ENCODE data around the gene GFRA1.
"Not testable (repeated sequence)": the region's sequence is repeated elsewhere in the genome, so short reads cannot be mapped to it uniquely, and the experiment has no call there.

The GFRA1 gene

DNA sequence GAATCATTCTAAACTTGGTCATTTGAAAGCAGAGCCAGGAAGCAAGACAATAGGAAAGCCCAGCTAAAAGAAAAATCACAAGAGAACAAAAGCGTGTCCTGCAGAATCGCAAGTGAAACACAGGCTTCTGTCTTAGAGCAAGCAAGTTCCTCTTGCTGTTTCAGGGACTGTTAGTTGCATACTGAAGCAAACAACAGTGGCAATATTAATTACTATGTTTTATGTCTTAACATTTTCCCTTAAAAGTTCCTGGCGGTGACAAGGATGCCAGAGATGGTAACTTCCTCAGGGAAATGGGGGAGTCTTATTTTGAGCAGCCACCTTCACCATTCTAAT, 217.1 kb downstream of the GFRA1 start:
- no peak for FAIRE-seq

DNA sequence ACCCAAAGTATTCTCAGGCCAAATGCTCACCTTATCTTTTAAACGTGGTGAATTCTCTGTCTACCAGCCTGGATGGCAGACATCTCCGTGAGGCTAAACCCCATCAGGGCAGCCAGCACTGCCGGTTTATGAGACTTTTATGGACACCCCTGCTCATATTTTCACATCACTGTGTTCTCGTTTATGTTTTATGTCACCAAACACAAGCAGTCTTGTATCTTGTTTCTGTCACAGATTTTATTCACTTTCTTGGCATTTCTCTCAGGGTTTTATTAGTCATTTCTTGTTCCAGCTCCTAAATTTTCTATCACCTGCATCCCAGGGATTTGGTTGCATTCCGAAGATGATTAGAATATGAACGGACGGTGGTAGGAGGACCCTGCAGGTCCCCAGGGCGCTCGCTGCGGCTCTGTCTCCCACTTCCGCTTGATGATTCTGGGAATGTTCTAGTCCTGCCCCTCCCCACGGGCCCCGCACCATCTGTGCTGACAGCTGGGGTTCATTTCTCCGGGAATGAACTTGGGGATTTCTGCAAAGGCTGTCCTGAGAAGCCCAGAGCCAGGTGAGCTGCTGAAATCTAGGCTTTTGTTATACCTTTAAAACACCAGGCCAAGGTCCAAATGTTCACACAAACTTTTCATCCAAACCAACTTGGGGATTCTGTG, 217.6 kb downstream of the GFRA1 start:
- FAIRE-seq = no peak

DNA sequence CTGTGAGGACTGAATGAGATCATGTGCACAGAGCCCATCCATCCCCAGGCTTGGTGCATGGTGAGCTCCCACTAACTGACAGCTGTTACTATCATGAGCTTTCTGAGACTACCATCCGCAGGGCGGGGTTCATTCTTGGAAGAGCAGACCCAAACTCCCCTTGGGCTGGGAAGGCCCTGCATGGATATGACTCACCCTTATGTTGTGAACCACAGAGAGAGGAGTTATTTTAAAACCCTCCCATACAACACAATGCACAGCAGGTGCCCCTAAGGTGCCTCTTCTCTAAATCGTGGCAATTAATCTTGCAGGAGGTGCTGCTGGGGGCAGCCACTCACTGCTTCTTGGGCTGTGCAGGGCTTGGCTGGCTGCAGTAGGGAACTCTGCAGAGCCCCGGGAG, 219.1 kb downstream of the GFRA1 start:
- no peak for FAIRE-seq

DNA sequence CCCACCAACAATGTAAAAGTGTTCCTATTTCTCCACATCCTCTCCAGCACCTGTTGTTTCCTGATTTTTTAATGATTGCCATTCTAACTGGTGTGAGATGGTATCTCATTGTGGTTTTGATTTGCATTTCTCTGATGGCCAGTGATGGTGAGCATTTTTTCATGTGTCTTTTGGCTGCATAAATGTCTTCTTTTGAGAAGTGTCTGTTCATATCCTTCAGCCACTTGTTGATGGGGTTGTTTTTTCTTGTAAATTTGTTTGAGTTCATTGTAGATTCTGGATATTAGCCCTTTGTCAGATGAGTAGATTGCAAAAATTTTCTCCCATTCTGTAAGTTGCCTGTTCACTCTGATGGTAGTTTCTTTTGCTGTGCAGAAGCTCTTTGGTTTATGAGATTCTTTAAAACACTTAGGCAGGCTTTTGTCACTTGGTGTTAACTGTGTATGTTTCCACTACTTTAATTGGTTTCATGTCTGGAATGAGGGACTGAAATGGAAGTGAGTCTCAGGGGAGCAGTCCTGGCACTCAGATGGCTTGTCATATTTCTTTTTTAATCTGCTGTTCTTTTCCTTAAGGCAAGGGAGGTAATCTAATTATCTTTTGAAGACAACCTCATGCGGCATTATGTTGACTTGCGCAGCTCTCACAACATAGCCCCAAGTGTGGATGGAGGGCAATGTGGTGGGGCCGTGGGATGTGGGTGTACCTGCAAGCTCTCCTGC, 219.8 kb downstream of the GFRA1 start:
- FAIRE-seq = not testable (repeated sequence)

DNA sequence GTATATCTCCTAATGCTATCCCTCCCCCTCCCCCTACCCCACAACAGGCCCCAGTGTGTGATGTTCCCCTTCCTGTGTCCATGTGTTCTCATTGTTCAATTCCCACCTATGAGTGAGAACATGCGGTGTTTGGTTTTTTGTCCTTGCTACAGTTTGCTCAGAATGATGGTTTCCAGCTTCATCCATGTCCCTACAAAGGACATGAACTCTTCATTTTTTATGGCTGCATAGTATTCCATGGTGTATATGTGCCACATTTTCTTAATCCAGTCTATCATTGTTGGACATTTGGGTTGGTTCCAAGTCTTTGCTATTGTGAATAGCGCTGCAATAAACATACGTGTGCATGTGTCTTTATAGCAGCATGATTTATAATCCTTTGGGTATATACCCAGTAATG, 220.5 kb downstream of the GFRA1 start:
- FAIRE-seq = not testable (repeated sequence)

DNA sequence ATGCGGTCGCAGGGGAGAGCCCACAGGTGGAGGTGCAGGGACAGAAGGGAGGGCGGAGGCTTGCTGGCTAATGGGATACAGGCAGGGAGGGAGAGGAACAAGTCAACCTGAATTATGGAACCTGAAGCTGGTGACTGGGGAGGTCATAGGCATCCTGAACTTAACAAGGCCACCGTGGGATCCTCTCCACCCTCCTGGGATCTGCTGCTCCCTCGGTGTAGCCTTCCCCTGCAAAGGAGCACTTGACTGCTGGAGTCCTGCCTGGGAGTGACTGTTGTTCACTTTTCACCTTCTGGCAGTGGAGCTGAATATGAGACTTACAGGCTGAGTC, 223.1 kb downstream of the GFRA1 start:
- FAIRE-seq = no peak

DNA sequence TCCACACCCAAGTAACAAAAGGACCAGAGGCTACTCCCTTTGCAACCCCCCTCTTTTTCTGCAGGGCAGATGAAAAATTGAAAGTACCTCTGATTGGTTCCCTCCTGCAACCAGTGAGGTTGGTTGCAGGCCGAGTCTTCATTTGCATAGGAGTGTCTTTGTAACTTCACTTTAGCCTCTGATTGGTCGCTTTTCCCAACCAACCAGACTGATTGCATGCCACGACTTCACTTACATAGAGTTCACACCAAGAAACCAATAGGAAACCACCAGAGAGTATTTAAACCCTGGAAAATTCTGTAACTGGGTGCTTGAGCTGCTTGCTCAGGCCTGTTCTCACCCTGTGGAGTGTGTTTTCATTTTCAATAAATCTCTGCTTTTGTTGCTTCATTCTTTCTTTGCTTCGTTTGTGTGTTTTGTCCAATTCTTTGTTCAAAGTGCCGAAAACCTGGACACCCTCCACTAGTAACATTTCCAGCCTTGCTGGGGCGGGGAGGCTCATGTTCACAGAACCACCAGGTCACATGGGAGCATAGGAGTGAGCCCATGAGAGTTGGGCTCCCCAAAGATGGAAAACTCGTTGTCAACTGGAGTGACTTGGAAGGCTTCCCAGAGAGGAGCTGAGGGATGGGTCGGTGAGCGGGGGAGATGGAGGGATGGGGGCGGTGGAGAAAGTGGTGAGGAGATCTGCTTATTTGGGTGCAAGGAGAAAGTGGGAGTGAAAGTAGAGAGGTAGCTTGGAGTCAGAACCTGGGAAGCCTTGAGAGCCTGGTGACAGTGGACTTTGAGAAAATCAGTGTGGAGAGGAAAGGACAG, 223.6 kb downstream of the GFRA1 start:
- FAIRE-seq = no peak

DNA sequence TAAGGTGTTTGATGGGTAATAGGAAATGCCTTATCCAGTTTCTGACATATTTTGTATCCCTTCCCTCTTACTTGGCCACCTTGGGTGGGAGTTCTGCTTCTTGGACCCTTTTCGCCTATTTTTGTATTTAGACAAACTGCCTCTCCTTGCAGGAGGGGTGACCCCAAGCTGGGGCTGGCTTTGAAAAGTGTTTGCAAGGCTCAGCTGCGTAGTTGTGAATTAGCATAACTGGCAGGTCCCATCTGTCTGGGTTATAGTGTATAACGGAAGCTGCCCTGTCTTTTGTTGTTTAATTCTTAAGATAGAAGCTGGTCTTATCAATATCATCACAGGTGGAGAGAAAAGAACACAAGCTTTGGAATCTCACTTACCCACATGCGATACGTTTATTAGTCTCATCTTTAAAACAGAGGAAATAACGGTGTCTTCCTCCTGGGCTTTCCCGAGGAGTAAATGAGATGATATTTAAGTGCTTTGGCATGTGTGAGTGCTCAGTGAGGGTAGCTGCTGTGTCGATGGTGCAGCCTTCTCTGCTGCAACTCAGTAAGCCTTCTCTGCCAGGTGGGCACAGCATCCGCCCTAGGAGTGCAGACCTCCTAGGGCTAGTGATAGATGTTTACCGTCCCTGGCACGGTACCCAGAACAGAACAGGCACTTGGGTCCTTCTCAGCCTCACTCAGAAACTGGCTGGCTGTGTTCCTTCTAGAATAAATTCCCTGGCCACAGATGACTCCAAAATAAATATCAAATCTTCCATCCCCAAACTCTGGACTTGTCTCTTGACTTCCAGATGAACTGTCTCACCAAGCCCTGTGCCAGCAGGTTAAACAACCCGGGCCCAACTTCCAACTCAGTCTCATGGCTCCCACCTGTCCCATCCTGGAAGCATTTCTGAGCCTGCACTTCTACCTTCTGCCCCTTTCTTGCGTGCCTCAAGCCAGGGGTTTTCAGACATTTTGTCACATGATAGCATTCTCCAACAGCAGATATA, 227.3 kb downstream of the GFRA1 start:
- FAIRE-seq = no peak

DNA sequence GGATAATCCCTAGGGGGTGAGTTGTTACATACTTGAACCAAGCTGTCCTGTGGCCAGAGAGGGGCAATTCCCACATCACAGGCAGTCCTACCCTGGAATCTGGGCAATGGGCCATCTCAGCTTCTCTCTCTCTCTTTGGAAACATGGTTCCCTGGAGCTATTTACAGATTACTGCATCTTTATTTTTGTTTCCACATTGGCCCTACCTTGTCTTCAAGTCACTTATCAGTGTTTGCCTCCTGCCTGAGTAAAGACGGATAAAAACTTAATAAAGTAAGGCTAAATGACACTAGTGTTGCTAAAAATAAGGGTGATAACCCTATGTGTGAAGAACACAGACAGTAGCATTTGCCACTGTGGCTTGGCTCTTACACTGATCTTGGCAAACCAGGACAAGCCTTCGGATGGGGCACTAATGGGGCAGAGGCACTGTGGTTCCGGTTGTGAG, 228.2 kb downstream of the GFRA1 start:
- no peak for FAIRE-seq

DNA sequence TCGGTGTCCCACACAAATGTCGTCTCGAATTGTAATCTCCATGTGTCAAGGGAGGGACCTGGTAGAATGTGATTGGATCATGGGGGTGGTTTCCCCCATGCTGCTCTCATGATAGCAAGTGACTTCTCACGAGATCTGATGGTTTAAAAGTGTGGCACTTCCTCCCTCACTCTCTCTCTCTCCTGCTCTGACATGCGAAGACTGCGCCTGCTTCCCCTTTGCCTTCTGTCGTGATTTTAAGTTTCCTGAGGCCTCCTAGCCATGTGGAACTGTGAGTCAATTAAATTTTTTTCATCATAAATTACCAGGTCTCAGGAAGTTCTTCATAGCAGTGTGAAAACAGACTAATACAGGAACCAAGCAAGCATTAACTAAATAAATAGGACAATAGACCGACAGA, 229.1 kb downstream of the GFRA1 start:
- no peak for FAIRE-seq

DNA sequence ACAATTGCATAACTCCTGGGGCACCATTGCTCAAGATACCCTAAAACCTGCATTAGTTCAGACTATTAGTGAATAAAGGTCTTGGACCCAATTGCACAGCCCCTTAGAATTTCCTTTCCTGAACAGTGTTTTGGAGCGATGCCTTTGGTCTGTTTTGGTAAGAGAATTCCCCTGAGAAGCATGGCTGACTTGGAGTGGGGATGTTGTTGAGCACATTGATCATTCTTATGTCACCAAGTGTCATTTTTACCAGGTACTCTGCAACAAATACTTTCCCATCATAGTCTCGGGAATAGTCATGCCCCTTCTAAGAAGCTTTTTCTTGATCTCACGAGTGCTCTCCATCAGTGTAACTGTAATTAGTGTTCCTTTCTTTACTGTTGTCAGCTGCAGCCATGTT, 229.7 kb downstream of the GFRA1 start:
- FAIRE-seq = no peak

DNA sequence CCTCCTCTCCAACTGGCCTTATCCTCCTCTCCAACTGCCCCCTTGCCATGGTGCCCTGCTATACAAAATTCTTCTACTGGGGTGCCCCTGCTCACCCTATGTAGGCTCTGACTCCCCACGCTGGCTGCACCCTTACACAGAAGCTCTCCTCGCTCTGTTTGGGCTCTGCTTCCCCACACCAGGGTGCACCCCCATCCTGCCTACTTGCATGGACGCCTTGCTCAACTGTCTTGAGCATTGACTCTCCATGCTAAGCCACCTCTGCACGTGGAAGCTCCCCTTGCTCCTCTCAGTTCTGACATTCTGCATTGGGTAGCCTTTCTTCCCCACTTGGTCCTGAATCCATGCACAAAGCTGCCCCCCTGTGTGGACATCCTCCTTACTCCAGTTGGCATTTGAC, 231.1 kb downstream of the GFRA1 start:
- no peak for FAIRE-seq

DNA sequence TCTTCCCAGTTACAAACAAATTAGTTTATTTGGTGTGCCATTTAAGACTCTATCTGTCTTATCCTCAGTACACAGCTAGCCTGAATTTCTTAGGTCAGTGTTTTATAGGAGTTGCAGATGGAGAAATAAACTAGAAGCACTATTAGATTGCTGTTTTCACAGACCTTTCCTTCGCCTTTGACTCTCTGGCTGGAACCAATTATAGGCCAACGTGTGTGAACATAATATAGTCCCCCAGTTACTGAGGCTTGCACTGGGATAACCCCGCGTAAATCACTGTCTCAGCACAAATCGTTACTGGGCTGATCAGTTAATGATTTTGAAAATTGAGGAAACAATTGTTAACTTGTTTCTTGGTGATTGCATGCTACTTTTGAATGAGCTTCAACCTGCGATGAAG, 233.4 kb downstream of the GFRA1 start:
- no peak for FAIRE-seq

DNA sequence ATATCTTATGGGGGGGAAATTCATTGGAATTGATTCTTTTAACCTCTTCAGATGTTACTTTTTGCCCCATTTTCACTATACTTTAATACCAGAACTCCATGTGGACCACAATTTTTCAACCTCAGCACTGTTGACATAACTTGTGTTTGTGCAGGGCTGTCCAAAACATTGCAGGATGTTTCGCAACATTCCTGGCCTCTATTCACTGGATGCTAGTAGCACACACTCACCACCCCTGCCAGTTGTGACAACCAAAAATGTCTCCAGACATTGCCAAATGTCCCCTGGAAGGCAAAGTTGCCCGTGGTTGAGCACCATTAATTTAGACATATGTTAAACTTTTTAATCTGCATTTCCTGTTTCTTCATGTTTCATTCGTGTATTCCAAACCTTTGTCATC, 234.7 kb downstream of the GFRA1 start:
- FAIRE-seq = no peak

DNA sequence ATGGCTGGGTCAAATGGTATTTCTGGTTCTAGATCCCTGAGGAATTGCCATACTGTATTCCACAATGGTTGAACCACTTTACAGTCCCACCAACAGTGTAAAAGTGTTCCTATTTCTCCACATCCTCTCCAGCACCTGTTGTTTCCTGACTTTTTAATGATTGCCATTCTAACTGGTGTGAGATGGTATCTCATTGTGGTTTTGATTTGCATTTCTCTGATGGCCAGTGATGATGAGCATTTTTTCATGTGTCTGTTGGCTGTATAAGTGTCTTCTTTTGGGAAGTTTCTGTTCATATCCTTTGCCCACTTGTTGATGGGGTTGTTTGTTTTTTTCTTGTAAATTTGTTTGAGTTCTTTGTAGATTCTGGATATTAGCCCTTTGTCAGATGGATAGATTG, 237.6 kb downstream of the GFRA1 start:
- not testable (repeated sequence) for FAIRE-seq

DNA sequence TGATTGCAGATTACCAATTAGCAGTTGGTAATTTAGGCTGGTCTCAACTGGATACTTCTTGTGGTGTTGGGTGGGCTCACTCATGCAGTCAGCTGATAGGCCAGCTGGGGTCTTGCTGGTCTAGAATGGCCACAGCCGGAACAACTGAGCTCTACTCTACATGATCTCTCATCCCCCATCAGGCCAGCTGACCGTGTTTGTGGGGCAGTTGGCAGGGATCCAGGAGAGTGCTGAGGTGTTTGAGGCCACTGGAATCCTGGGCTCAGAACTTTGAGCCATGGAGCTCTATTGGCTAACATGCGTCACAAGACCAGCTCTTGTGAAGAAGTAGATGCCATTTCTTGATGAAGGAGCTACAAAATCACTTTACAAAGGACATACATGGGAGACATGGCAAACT, 242.4 kb downstream of the GFRA1 start:
- no peak for FAIRE-seq

DNA sequence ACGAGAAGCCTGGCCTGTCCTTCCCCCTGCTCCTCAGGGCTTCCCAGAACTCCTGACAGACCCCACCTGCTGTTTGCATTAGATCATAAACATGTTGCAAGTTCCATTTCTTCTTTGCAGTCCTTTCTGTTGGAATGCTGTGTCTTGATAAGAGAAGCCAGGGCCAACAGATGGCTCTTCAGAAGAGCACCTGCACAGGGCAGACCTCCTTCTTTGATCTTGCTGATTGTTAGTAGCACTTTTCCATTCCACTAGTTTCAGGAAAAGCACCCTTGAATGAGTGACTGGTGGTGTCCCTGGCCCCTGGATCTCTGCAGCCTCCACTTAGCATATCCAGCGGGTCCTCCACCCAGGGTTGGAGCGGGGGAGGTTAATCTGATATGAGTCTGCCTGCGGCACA, 243.2 kb downstream of the GFRA1 start:
- FAIRE-seq = no peak

DNA sequence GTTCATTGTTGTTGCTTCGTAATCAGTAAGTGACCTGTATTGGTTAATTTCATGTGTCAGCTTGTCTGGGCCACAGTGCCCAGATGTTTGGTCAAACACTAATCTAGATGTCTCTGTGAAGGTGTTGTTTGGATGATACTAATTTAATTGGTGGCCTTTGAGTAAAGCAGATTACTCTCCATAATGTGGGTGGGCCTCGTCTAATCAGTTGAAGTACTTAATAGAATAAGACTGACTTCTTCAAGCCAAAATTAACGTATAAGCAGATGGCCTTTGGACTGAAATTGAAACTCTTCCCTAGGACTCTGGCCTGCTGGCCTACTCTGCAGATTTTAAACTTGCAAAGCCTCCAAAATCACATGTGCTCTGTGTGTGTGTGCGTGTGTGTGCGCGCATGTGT, 245.7 kb downstream of the GFRA1 start:
- no peak for FAIRE-seq

DNA sequence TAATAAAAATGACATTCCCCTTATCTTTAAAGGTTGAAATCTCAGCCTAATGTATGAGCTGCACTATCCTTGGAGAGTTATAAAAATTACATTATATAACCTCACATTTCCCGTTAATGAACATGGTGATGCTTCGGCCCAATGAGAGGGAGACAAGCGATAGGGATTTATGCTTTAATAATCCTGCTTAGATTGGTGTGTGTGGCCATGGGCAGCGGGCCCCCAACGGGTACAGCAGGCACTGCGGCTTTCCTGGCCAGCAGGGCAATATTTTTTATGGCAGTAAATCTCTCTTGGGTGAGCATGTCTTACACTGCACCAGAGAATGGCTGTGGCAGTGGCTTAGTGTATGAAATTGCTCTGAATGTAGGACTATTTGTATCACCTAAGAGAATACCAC, 246.3 kb downstream of the GFRA1 start:
- no peak for FAIRE-seq

DNA sequence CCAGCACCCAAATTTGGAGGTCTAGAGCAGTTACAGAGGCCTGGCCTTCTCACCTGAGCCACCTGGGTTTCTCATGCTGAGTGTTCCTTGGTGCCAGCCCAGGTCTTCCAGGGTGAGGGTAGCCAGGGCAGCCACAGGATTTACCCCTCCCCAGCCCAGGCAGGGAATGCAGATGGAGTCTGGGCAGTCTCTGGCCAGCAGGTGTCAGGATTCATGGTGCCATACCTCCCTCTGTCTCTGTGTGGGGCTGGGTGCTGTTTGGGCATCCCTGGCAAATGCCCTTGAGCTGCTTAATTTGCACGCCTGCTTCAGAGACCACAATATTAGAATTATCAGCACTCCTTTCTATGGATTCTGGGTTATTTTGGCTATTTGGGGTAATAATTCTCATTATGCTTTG, 246.7 kb downstream of the GFRA1 start:
- FAIRE-seq = no peak

DNA sequence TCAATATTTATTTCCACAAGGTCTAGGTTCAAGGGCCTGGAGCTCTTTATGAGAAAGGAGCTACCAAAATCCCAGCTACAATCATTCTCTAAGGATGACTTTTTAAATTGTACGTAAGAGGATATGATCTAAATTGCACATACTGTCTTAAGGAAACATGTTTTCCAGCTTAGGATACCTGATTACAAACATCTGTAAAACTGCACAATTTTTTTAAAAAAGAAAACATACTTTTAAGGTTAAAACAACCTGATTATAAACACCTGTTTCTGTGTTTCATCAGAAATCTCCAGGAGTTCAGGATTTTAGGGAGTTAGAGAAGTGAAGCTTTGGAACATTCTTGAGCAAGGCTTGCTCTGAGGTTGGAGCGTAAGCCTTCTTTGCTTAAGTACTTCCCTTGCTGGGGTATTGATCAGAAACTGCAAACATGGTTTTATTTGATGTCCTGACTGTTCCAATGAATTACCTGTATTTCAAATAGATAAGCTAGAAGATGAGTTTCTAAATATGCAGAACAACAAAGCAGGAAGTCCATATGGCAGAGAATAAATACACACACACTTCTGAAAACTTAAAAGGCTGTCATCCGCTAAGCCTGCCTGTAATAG, 248.6 kb downstream of the GFRA1 start:
- no peak for FAIRE-seq

DNA sequence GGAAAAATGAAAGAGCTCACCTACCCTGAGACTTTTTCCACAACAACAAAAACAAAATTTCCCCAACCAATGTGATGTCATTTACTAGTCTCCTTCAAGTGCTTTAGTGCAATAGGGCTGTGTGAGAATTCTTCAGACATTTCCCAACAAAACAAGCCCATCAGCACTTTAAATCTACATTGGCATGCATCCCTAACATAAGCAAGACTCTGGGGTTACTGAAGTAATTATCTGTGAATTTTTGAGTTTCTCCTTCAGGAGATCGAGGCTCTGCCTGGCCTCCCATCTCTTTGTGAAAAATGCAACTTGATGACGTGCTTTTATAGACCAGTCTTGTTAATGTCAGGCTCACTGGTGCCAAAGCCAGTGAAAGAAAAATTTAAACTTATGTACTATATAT, 255.6 kb downstream of the GFRA1 start:
- FAIRE-seq = no peak

All from G401.6 (cell line).